ENCODE results near the gene CFAP92.

DNA sequence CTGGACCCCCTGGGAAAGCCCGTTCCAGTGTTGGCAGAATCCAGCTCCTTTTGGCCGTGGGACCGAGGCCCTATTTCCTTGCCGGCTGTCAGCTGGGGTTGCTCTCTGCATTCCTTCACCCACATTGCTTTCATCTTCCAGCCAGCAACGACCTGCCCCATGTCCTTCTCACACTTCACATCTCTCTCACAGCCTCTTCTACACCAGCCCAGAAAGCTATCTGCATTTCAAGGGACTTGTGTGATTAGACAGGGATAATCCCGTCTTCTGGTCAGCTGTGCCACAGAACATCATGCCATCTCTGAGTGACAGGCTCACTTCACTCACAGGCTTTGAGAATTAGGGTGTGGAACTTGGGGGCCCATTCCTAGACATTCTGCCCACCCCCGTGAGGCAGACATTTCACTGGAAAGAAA lies 23.6 kb upstream of the CFAP92 start:
- TF ChIP-seq, protein P1, sequence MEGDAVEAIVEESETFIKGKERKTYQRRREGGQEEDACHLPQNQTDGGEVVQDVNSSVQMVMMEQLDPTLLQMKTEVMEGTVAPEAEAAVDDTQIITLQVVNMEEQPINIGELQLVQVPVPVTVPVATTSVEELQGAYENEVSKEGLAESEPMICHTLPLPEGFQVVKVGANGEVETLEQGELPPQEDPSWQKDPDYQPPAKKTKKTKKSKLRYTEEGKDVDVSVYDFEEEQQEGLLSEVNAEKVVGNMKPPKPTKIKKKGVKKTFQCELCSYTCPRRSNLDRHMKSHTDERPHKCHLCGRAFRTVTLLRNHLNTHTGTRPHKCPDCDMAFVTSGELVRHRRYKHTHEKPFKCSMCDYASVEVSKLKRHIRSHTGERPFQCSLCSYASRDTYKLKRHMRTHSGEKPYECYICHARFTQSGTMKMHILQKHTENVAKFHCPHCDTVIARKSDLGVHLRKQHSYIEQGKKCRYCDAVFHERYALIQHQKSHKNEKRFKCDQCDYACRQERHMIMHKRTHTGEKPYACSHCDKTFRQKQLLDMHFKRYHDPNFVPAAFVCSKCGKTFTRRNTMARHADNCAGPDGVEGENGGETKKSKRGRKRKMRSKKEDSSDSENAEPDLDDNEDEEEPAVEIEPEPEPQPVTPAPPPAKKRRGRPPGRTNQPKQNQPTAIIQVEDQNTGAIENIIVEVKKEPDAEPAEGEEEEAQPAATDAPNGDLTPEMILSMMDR (IDR thresholded peaks at IDR 0.05) = no peak
- no peak for TF ChIP-seq POLR2A (IDR thresholded peaks at IDR 0.05)

Measured in Peyer's patch (tissue), 4 donors.